ENCODE data around the gene GTF2F2.

Gene GTF2F2

GRCh38 chr13:45305079-45305478 is 184.8 kb downstream of the GTF2F2 start:
- no peak for DNase-seq

- no peak for DNase-seq
Measured at GRCh38 chr13:45306966-45307365, 186.7 kb downstream of the GTF2F2 start.

GRCh38 chr13:45310341-45311131 is 190.2 kb downstream of the GTF2F2 start:
- DNase-seq, result no peak

- DNase-seq, result no peak
Measured at GRCh38 chr13:45314822-45315221, 194.5 kb downstream of the GTF2F2 start.

DNA sequence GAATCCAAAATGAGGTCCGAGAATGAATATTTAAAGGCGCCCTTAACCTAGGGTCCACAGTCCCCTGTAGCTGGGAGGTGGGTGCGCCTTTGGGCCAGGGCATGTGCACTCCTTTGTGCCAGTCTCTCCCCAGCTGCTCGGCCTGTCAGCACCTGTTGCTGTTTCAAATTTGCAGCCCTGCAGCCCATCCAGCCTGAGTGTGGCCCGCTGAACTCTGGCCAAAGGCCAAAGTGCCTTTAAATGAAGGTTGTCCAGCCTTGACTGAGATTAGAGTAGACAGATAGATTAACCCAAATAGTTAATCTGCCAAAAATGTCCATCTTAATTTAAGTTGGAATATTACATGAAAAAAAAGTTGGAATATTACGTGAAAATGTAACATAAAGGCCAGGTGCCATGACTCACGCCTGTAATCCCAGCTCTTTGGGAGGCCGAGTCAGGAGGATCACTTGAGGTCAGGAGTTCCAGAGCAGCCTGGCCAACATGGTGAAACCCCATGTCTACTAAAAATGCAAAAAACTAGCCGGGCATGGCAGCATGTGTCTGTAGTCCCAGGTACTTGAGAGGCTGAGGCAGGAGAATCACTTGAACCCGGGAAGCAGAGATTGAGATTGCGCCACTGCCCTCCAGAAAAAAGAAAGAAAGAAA is 195.3 kb downstream of the GTF2F2 start:
- DNase-seq, result no peak

DNA sequence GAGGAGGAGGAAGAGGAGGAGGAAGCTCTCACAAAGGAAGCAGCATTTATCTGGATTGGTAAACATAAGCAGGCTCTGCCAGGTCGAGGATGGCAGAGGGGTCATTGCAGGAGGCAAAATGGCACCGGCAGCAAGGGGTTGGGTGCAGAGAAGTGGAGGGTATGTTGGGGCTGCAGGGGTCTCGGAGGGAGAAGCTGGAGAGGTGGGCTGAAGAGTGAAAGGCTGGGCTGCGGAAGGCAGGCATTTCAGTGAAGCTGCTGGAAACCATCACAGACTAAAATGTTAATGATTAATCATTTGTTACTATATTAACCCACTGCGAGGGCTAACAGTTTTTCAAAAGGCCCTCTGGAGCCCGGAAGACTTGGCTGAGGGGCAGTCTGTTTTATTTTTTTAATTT is 196.0 kb downstream of the GTF2F2 start:
- no peak for DNase-seq

- no peak for DNase-seq
Measured at GRCh38 chr13:45316996-45317395, 196.7 kb downstream of the GTF2F2 start.

DNA sequence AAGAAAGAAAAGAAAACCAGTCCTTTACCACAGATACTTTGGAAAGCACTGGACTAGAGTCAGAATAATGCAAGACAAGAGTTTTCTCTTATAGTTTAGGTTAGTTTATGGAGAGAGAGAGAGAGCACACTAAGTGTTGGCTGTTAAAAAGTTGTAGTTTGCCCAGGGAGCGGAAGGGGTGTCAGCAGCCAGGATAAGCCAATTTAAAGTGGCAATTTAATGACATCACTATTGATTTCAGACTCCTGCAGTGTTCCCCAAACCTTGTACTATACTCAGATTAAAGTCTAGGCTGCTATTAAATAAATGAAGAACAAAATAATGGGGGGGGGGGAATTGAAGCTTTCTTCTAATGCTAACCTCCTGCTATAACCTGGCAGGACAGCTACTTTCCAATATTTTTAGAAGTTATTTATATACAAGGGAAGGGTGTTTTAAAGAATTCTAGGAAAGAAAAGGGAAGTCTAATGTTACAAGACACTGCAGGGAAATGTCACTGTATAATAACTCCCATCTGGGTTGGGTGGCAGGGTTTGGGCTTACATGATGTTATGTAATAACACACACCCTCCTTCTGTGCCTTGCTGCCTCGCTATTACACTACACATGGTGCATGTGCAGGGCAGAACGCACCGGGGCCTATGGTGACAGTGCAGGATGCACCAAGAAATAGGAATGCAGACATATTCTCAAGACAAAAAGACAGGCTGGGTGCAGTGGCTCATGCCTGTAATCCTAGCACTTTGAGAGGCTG is 200.7 kb downstream of the GTF2F2 start:
- DNase-seq, result no peak

- DNase-seq, result no peak
Measured at GRCh38 chr13:45325806-45326205, 205.5 kb downstream of the GTF2F2 start.

GRCh38 chr13:45327253-45327955 is 207.1 kb downstream of the GTF2F2 start:
- no peak for DNase-seq

DNA sequence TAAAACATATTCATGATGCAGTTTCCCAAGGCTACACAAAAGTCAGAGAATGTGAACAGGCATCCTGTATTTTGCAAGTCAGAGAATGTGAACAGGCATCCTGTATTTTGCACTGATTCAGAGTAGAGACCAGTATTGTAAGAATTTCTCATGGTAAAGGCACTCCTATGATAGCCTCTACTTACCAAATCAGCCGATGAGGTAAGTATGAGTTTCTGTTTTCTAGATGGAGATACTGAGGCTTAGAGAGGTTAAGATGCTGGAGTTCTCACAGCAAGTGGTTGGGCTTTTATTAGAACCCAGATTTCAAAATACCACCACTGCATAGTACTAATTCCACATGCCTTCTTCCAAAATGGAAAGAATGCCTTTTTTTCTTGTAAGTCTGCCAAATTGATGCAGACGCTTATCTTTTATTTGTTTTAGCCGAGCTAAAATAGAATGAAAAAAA is 208.4 kb downstream of the GTF2F2 start:
- no peak for DNase-seq

GRCh38 chr13:45331123-45331619 is 210.9 kb downstream of the GTF2F2 start:
- no peak for DNase-seq

DNA sequence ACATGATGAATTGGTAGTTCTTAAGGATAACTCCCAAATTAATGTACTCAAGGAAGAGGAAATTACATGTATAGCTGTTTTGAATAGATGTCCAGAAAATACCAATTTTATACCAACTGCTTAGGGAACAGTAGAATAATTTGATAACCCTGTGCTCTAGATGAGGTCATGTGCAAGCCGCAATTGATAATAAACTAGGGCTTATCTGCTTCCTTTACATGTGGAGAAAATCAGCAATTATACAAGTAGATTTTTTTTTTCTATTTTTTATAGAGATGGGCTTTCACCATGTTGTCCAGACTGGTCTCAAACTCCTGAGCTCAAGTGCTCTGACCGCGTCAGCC is 211.4 kb downstream of the GTF2F2 start:
- DNase-seq, result no peak

GRCh38 chr13:45332036-45332830 is 211.9 kb downstream of the GTF2F2 start:
- DNase-seq, result no peak

DNA sequence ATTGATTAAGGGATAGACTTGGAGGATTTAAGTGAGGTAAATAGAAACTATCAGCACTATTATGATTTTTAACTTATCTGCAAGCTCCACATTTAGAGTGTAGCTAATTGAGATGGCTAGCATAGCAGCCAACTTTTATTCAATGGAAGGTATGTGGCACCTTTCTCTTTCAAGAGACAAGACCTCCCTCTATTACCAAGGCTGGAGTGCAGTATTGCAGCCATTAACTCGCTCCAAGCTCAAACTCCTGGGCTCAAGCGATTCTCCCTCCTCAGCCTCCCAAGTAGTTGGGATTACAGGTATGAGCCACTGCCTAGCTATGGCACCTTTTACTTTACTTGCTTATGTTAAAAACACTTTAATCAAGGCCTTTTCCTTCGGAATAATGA is 212.5 kb downstream of the GTF2F2 start:
- DNase-seq, result no peak

GRCh38 chr13:45333251-45333976 is 213.1 kb downstream of the GTF2F2 start:
- DNase-seq, result no peak

Data from NCI-H446 (cell line).